Peyer's patch (tissue), 4 donors: Measurements from ENCODE around the gene SAP30.

Experiments
- POLR2A ChIP-seq, 2 donors: fragments of 450-650 bp; IDR thresholded peaks; one replicate each; pipeline ENCODE4 v1.5.1; 2017; ENCODE audit warnings: antibody characterized with exemption in 2 of 2, mild to moderate bottlenecking in 2 of 2, moderate library complexity in 2 of 2
- TF ChIP-seq, protein P1 (sequence below), 6 experiments: fragments of 450-650 bp in 4 of 6; fragments of 200-600 bp in 2 of 6; sonication (generic) in 1 of 6; IDR thresholded peaks; one replicate each; pipeline ENCODE4 v1.5.1; 2017 to 2019; ENCODE audit warnings: antibody characterized with exemption in 6 of 6, mild to moderate bottlenecking in 3 of 6, moderate library complexity in 1 of 6

DNA sequence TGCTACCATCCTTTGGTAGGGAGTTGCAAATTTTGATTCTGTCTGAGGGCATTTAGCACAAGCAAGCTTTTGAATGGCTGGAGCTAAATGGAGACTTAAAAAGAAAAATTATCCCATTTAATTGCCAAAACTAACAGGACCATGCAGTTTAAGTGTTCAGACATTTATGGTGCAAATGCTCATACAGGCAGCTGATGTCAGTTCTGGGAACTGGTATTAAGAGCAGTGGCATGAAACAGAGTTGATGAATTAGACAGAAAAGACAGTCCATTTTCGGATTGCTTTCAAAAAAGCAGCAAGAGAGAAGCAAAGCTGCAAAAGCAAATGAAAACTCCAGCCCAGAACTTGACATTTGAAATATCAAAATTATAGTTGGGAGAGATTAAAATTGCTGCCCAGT lies 26.9 kb downstream of the SAP30 start:
- TF ChIP-seq, protein P1, sequence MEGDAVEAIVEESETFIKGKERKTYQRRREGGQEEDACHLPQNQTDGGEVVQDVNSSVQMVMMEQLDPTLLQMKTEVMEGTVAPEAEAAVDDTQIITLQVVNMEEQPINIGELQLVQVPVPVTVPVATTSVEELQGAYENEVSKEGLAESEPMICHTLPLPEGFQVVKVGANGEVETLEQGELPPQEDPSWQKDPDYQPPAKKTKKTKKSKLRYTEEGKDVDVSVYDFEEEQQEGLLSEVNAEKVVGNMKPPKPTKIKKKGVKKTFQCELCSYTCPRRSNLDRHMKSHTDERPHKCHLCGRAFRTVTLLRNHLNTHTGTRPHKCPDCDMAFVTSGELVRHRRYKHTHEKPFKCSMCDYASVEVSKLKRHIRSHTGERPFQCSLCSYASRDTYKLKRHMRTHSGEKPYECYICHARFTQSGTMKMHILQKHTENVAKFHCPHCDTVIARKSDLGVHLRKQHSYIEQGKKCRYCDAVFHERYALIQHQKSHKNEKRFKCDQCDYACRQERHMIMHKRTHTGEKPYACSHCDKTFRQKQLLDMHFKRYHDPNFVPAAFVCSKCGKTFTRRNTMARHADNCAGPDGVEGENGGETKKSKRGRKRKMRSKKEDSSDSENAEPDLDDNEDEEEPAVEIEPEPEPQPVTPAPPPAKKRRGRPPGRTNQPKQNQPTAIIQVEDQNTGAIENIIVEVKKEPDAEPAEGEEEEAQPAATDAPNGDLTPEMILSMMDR (IDR thresholded peaks at IDR 0.05) = no peak
- no peak for TF ChIP-seq POLR2A (IDR thresholded peaks at IDR 0.05)
